Activated CD4-positive, alpha-beta T cell treated with anti-CD3 and anti-CD28 coated beads, Interleukin-2, amount 10 ng/mL, durations not matched to agents 24 days and 14 days (primary cell): ENCODE results near the gene BBS7. TPM values are rescaled to one million over a fixed set of nuclear protein-coding genes. Genes with fewer than 3 reads are reported as not detected.

Experiments
- DNase-seq: peaks from one replicate; pipeline ENCODE4 v3.0.0; 2022
- H3K27ac Mint-ChIP-seq: one replicate; pipeline ENCODE4 v1.8.0; 2022; ENCODE audit warnings: mild to moderate bottlenecking, mixed read lengths
- H3K27me3 Mint-ChIP-seq: one replicate; pipeline ENCODE4 v1.8.0; 2022; ENCODE audit warnings: mixed read lengths
- H3K36me3 Mint-ChIP-seq: one replicate; pipeline ENCODE4 v1.8.0; 2022; ENCODE audit warnings: low read depth, mild to moderate bottlenecking, mixed read lengths
- H3K4me1 Mint-ChIP-seq: one replicate; pipeline ENCODE4 v1.8.0; 2021; ENCODE audit warnings: mixed read lengths
- H3K4me3 Mint-ChIP-seq: one replicate; pipeline ENCODE4 v1.8.0; 2022; ENCODE audit warnings: mild to moderate bottlenecking, moderate library complexity, mixed read lengths
- H3K9me3 Mint-ChIP-seq: one replicate; pipeline ENCODE4 v1.8.0; 2021; ENCODE audit warnings: mixed read lengths
- intact Hi-C: fragments of 100-400 bp; cut with micrococcal nuclease; formaldehyde crosslinking; loops from one replicate; pipeline ENCODE4 v1.15.1; 2023
- total RNA-seq: library from RNA; stranded (reverse); gene quantifications from 2 replicates; pipeline ENCODE4 v1.2.3, GENCODE V29; 2022

Gene BBS7
- total RNA-seq, 1 donor from 2014 or later, result 18.3 TPM

DNA sequence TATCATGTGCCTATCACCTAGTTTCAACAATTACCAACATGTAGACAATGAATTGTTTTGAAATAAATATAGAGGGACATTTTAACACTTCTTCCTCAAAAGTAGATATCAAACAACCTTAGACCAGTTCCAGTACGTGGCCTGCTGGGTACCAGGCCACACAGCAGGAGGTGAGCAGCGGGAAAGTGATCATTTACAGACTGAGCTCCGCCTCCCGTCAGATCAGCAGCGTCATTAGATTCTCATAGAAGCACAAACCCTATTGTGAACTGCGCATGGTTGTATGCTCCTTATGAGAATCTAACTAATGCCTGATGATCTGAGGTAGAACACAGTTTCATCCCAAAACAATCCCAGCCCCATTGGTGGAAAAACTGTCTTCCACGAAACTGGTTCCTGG lies 6.5 kb downstream of the BBS7 start:
- DNase-seq, result no peak
- H3K4me1 Mint-ChIP-seq, result peaks cover 8% of the 10 kb centered on the region
- no peak overlapping the region for H3K27ac Mint-ChIP-seq
- peaks cover 4% of the 10 kb centered on the region for H3K9me3 Mint-ChIP-seq
- no peaks in the 10 kb centered on the region for H3K27me3 Mint-ChIP-seq
- intact Hi-C loops, result no loop called here
- no peak overlapping the region for H3K4me3 Mint-ChIP-seq
- H3K36me3 Mint-ChIP-seq, result peaks cover 29% of the 10 kb centered on the region

DNA sequence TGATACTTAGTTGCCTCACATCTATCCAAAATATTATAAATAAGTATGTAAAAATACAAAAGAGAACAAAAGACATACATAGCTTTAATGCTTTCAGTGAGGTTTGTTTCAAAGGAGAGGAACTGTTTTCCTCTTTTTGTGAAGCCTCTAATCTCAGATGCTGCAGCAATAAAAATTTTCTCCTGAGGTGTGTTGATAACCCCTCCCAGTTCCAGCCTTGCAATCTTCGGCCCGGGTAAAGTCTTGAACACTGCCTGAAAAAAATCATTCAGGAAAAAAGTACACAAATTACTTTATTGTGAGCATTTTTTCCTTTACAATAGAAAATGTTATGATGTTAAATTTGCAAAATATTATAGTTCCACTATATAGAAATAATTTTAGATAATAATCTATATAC lies 8.8 kb downstream of the BBS7 start:
- Mint-ChIP-seq H3K27ac (no peak overlapping the region), H3K4me3 (no peak overlapping the region), H3K4me1 (peaks cover 5% of the 10 kb centered on the region), H3K36me3 (peaks cover 27% of the 10 kb centered on the region), H3K9me3 (peaks cover under 1% of the 10 kb centered on the region), H3K27me3 (no peaks in the 10 kb centered on the region)
- intact Hi-C loops, result no loop called here
- no peak for DNase-seq

DNA sequence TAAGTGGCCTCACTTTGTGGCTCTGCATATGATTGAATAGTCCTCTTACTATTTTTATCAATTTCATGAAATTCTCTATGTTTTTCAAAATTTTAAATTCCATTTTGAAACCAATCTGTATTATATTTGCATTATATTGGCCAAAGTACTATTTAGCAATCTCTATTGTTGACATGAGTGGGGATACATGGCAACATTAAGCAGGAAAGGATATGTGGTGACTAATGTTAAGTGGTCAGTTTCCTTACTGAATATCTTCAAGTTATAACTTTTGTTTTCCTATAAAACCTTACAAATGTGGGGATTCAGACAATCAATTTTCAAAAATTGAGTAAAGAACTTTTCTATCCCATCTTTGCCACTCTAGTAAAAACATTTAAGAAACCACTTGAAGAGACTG lies 10.2 kb downstream of the BBS7 start:
- H3K4me1 Mint-ChIP-seq, result peaks cover 5% of the 10 kb centered on the region
- no peaks in the 10 kb centered on the region for H3K27me3 Mint-ChIP-seq
- no peaks in the 10 kb centered on the region for H3K9me3 Mint-ChIP-seq
- DNase-seq, result no peak
- intact Hi-C loops, result no loop called here
- H3K4me3 Mint-ChIP-seq, result no peak overlapping the region
- peaks cover 17% of the 10 kb centered on the region for H3K36me3 Mint-ChIP-seq
- no peak overlapping the region for H3K27ac Mint-ChIP-seq

DNA sequence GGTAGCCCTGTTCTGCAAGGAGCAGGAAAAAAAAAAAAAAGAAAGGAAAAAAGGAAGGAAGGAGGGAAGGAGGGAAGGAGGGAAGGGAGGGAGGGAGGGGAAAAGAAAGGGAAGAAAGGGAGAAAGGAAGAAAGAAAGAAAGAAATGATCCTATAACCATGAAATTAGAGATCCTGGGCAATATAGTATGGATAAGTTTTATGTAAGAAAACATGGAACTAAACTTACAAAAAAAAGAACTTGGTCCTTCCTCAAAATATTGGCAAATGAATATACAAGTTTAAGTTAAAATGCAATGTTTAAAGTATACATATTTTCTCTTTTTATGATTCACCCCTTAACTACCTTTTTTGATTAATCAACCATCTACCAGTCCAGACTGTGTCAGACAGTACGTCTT lies 18.9 kb downstream of the BBS7 start:
- Mint-ChIP-seq H3K4me3 (no peak overlapping the region), H3K9me3 (no peaks in the 10 kb centered on the region), H3K27me3 (no peaks in the 10 kb centered on the region), H3K27ac (no peak overlapping the region), H3K4me1 (no peaks in the 10 kb centered on the region), H3K36me3 (peaks cover 15% of the 10 kb centered on the region)
- intact Hi-C loops, result no loop called here
- no peak for DNase-seq

DNA sequence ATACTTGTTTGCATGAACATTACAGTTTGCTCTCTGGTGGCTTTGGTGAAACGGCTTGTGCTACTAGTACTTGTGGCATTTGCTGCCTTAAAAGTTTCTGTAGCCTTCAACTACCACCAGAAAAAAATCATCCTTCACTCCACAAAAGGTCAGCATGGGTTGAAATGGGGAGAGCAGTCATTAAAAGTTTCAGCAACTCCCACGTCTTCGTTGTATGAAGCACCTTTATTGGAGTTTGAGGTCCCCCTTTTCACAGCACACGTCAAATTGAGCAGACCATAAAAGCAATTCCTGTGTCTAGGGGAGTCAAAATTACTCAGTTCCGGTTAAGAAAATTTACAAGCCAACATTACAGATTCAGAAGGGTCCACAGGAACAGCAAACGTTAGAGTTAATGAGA lies 23.6 kb downstream of the BBS7 start:
- DNase-seq, result no peak
- no peaks in the 10 kb centered on the region for H3K9me3 Mint-ChIP-seq
- H3K4me1 Mint-ChIP-seq, result no peaks in the 10 kb centered on the region
- no peaks in the 10 kb centered on the region for H3K27me3 Mint-ChIP-seq
- intact Hi-C loops, result no loop called here
- no peak overlapping the region for H3K27ac Mint-ChIP-seq
- H3K36me3 Mint-ChIP-seq, result peaks cover 27% of the 10 kb centered on the region
- H3K4me3 Mint-ChIP-seq, result no peak overlapping the region

DNA sequence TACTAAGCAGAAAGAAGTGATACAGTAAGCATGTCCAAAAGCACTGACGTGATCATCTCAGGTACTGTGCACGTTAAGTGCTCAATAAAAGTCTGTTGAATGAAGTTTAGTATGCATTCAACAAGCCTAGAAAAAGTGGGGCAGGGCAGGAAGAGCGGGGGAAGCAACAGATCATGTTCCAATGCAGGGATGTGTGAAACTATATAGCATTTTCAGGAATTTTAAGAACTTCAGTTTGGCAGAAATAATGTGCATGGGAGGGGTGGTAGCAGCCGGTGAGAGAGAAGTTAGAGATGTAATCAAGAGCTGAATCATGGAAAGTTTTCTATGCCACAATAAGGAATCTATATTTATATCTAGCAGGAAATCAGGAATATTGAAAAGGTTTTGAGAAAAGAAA lies 27.4 kb downstream of the BBS7 start:
- H3K27ac Mint-ChIP-seq, result no peak overlapping the region
- no peaks in the 10 kb centered on the region for H3K27me3 Mint-ChIP-seq
- intact Hi-C loops, result no loop called here

DNA sequence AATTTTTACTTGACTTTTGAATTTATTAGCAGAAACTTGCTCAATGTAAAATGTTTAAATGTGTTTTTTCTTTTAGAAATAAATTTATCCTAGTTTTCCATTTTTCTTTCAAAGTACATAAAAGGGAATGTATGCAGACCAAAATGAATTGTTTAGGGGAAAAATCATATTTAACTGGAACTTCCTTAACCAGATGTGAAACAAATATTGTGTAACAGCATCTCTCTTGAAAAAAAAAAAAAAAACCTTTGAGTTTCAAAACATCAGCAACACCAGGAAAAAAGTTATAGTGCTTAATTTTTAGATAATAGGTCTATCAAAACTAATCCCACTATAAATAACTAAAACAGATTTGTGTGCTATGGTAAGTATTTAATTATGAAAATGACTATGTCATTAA lies 32.1 kb downstream of the BBS7 start:
- no peaks in the 10 kb centered on the region for H3K27me3 Mint-ChIP-seq
- peaks cover 26% of the 10 kb centered on the region for H3K36me3 Mint-ChIP-seq
- H3K9me3 Mint-ChIP-seq, result no peaks in the 10 kb centered on the region
- no peak overlapping the region for H3K4me3 Mint-ChIP-seq
- H3K27ac Mint-ChIP-seq, result no peak overlapping the region
- H3K4me1 Mint-ChIP-seq, result no peaks in the 10 kb centered on the region
- intact Hi-C loops, result no loop called here
- no peak for DNase-seq

More for the DNA sequence above, 27.4 kb downstream of the BBS7 start:
- Mint-ChIP-seq H3K9me3 (no peaks in the 10 kb centered on the region), H3K36me3 (peaks cover 40% of the 10 kb centered on the region), H3K4me3 (no peak overlapping the region), H3K4me1 (no peaks in the 10 kb centered on the region)
- DNase-seq, result no peak

DNA sequence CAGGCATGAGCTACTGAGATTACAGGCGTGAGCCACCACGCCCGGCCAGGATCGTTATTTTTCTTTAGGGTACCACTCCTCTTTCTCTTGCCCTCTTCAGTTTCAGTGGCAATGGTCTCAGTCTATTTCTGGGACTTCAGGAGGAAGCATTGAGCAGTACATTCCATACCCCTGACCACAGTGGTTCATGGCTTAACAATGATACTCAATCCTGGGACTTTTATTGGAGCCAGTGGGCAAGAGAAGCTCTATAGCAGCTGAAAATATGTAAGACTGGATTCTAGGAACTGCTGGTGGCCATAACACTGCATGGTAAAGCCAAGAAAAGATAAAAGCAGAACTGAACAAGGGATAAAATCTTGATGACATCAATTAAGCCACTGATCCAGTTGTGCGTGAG lies 40.8 kb downstream of the BBS7 start:
- Mint-ChIP-seq H3K9me3 (no peaks in the 10 kb centered on the region), H3K27me3 (no peaks in the 10 kb centered on the region), H3K4me1 (peaks cover 4% of the 10 kb centered on the region), H3K36me3 (peaks cover 8% of the 10 kb centered on the region), H3K4me3 (no peak overlapping the region), H3K27ac (no peak overlapping the region)
- DNase-seq, result no peak
- intact Hi-C loops, result no loop called here

DNA sequence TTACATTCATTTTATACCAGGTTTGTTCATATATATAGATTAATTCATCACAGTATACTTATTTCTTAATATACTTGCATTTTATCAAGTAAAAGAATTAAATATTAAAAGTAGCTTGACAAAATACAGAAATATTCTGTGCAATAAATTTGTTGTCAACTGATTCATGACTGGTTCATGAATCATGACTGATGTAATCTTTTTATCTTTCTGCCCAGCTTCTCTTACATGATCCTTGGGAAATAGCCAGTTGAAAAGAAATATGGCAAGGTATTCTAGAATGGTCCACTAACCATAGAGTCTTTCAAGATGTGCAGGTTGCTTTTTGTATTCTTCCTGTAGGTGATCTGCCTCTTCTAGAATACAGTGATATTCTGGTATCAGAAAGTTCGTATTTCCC lies 42.4 kb downstream of the BBS7 start:
- peaks cover 9% of the 10 kb centered on the region for H3K4me1 Mint-ChIP-seq
- intact Hi-C loops, result no loop called here
- H3K36me3 Mint-ChIP-seq, result peaks cover 8% of the 10 kb centered on the region
- no peak overlapping the region for H3K27ac Mint-ChIP-seq
- H3K9me3 Mint-ChIP-seq, result no peaks in the 10 kb centered on the region
- H3K27me3 Mint-ChIP-seq, result no peaks in the 10 kb centered on the region
- no peak overlapping the region for H3K4me3 Mint-ChIP-seq
- DNase-seq, result no peak

DNA sequence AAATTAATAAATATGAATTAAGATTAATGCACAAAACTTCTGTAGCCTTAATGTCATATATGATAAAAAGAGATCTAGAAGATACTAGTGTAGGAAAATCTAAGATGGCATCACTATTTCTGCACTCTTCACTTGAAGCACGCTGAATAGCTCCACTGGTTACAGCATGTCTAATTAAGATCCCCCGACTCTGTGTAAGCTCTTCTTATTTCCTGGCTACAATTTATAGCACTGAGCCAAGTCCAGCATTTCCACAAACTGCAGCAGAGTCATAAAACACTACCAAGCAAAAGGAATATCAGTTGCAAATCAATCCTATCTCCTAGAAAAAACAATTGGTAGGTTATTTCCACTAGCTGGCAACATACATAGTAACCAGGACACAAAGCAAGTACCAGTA lies 45.3 kb downstream of the BBS7 start:
- Mint-ChIP-seq H3K27me3 (no peaks in the 10 kb centered on the region), H3K36me3 (peaks cover 22% of the 10 kb centered on the region), H3K4me1 (peaks cover 25% of the 10 kb centered on the region), H3K27ac (no peak overlapping the region), H3K4me3 (peak overlapping the region; percentile 28), H3K9me3 (no peaks in the 10 kb centered on the region)
- DNase-seq, result no peak
- intact Hi-C loops, result loop anchor here (1.0 to 5.0 kb wide), 4 partner anchors 45 to 752 kb away; partner anchors contain the start of genes BBS7, BLTP1 and IL2

DNA sequence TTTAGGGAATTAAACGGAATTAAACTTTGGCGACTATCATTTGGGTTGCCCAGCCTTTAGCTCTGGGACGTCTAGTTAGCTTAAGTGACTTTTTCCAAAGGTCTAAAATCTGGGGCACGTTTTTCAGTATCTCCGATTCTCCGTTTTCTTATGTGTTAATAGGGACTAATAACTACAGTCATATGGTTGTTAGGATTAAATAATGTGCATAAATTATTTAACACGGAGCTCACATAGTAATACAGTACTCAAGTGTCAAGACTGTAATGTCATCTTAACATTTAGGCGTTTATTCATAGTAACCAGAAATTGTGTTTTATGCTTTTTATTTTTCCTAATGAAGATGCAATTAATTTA lies 46.1 kb downstream of the BBS7 start:
- intact Hi-C loops, result loop anchor here (1.0 to 5.0 kb wide), 4 partner anchors 46 to 753 kb away; partner anchors contain the start of genes BBS7, BLTP1 and IL2
- Mint-ChIP-seq H3K27me3 (no peaks in the 10 kb centered on the region), H3K4me1 (peaks cover 27% of the 10 kb centered on the region), H3K9me3 (no peaks in the 10 kb centered on the region), H3K4me3 (peak overlapping the region; percentile 98), H3K36me3 (peaks cover 27% of the 10 kb centered on the region), H3K27ac (peak overlapping the region; percentile 97)
- DNase-seq, result no peak

DNA sequence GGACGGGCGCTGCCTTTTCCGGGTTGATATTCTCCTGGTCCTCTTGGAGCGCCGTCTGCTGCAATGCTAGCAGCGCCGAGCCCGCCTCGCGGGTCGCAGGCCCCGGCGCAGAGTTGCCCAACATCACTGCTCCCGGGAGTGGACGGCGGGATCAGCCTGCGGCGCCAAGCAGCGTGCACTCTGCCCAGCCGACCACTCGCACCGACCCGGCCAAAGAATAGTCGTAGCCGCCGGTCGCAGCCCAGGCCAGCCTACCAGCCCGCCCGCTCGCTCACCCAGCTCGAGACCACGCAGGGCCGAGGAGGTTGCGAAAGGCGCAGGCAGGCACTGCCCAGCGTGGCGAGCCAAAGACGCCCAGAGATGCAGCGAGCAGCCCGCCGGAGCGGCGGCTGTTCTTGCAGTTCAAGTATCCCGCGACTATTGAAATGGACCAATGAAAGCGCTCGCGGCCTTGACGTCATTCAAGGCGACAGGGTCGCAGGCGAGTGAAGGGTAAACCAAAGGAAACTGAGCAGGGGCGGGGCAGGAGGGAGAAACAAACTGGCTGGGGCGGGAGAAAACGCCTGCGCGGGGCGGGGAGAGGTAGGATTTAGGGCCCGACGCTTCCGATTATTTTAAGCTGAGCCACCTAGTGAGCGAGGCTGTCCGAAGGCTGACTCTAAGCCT lies 46.6 kb downstream of the BBS7 start, which contains the start of gene CCNA2:
Gene CCNA2, minus strand, starts transcription at position 379 of the 666 bp plus-strand sequence. Its CDS starts 255 bp downstream, at position 124.
- DNase-seq, result peak; percentile 99
- H3K4me1 Mint-ChIP-seq, result peaks cover 31% of the 10 kb centered on the region
- peaks cover 32% of the 10 kb centered on the region for H3K36me3 Mint-ChIP-seq
- no peaks in the 10 kb centered on the region for H3K27me3 Mint-ChIP-seq
- intact Hi-C loops, result loop anchor here (1.0 to 5.0 kb wide), 6 partner anchors 22 to 754 kb away; partner anchors contain the start of genes ANXA5, BBS7, BLTP1 and EXOSC9
- H3K4me3 Mint-ChIP-seq, result peak within 1 kb of the TSS; percentile 98
- H3K27ac Mint-ChIP-seq, result peak within 1 kb of the TSS; percentile 97
- H3K9me3 Mint-ChIP-seq, result no peaks in the 10 kb centered on the region

DNA sequence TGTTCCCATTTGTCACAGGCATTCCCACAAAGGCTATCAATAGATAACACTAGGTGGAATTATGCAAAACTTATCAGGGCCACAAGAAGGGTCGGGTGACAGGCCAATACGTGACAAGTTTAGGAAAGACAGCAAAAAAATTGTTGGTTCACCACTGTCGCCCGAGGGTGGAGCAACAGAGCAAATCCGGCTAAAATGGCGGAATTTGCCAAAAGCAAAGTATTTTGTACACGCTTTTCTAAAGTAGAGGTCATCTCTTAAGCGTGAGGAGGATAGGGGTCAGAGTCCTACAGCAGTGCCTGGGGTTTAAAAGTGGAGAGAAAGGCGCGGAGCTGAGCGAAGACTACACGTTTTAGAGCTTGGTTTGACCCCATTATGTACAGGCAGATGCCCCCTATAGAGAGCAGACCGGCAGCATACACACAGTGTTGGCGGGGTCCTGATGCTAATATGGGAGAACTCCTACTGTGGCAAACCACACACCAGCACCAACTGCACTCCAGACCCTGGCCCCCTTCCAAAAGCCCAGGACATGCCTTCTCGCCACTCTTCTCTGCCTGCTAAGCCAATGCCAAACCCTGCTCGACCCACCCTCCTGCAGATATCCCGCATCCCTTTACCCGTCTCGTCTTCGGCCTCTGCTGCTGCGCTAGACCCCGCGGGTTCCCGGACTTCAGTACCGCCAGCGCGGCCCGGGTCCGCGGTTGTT lies 47.3 kb downstream of the BBS7 start:
- Mint-ChIP-seq H3K9me3 (no peaks in the 10 kb centered on the region), H3K27me3 (no peaks in the 10 kb centered on the region), H3K4me3 (peak overlapping the region; percentile 98), H3K36me3 (peaks cover 39% of the 10 kb centered on the region), H3K27ac (peak overlapping the region; percentile 97), H3K4me1 (peaks cover 36% of the 10 kb centered on the region)
- peak; percentile 88 for DNase-seq
- intact Hi-C loops, result loop anchor here (1.0 to 5.0 kb wide), 4 partner anchors 22 to 754 kb away; partner anchors contain the start of genes ANXA5, EXOSC9 and IL2

DNA sequence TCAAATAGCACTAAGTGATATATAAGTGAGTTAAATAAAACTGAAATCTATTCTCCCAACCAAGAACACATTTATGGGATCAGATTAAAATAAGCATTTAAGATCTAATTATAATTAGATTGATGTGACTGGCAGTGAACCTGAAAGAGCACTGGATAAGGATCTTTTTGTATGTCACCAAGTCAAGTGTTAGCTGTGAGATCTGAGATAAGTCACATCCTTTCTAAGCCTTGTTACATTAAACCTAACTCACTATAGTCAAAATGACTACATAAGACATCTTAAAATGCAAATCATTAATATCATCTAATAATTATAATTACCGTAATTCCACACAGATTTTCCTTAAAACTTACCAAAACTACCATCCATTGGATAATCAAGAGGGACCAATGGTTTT lies 48.2 kb downstream of the BBS7 start:
- peaks cover 42% of the 10 kb centered on the region for H3K4me1 Mint-ChIP-seq
- intact Hi-C loops, result loop anchor here (2.0 to 5.0 kb wide), 3 partner anchors 125 to 755 kb away; partner anchors contain the start of genes ANXA5 and IL2
- H3K36me3 Mint-ChIP-seq, result peaks cover 45% of the 10 kb centered on the region
- H3K27me3 Mint-ChIP-seq, result no peaks in the 10 kb centered on the region
- peak overlapping the region; percentile 98 for H3K4me3 Mint-ChIP-seq
- DNase-seq, result no peak
- H3K9me3 Mint-ChIP-seq, result no peaks in the 10 kb centered on the region
- no peak overlapping the region for H3K27ac Mint-ChIP-seq
